ENCODE results near the gene ABTB2.

DNA sequence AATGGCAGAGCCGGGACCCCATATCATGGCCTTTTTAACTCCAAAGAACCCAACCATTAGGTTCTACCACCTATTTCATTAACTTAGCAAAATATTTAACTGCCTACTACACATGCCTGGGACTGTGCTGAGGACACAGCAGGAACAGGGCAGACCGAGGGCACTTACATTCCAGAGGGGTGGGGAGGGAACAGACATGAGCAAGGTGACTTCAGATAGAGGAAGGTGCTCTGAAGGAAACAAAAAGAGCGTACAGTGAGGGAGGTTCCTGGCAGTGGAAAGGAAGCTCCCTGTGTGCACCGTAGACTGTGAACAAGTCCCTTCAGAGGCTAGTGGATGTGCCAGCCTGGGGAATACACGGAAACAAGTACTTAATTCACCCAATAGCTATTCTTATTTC is 169.6 kb downstream of the ABTB2 start:
- TF ChIP-seq, protein P1, sequence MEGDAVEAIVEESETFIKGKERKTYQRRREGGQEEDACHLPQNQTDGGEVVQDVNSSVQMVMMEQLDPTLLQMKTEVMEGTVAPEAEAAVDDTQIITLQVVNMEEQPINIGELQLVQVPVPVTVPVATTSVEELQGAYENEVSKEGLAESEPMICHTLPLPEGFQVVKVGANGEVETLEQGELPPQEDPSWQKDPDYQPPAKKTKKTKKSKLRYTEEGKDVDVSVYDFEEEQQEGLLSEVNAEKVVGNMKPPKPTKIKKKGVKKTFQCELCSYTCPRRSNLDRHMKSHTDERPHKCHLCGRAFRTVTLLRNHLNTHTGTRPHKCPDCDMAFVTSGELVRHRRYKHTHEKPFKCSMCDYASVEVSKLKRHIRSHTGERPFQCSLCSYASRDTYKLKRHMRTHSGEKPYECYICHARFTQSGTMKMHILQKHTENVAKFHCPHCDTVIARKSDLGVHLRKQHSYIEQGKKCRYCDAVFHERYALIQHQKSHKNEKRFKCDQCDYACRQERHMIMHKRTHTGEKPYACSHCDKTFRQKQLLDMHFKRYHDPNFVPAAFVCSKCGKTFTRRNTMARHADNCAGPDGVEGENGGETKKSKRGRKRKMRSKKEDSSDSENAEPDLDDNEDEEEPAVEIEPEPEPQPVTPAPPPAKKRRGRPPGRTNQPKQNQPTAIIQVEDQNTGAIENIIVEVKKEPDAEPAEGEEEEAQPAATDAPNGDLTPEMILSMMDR (conservative IDR thresholded peaks at IDR 0.05; ENCODE audit: low read depth, low read length) = no peak
- TF ChIP-seq EZH2 (IDR thresholded peaks at IDR 0.05; ENCODE audit: borderline replicate concordance, low read depth, low read length, poor library complexity, severe bottlenecking) = no peak

Data from A673 (cell line).